OCI-LY3 (cell line): Measurements from ENCODE around the gene RGS9BP.
A peak's percentile ranks its signal among the peaks of the same experiment; 100 is the strongest.

ENCODE experiments used
- H2AFZ ChIP-seq: fragments of 200-600, 300-600 bp; shearing (Covaris generic); 2 replicates; pipeline ENCODE4 v1.6.0; 2014; ENCODE audit warnings: antibody characterized with exemption, low read depth, low read length
- H3K27ac ChIP-seq: fragments of 200-600, 300-600 bp; sonication (generic); 2 replicates; pipeline ENCODE4 v1.5.1; 2014; ENCODE audit warnings: mild to moderate bottlenecking, low read length, moderate library complexity, mixed read lengths
- H3K27me3 ChIP-seq: fragments of 200-600, 300-600 bp; sonication (generic); 2 replicates; pipeline ENCODE4 v1.6.1; 2014; ENCODE audit warnings: low read depth, low read length, mixed read lengths
- H3K36me3 ChIP-seq: fragments of 200-600, 300-600 bp; sonication (generic); replicated peaks from 2 replicates; pipeline ENCODE3; 2014; ENCODE audit warnings: low read depth, low read length, mixed read lengths
- H3K4me1 ChIP-seq: fragments of 300-600, 200-600 bp; sonication (generic); 2 replicates; pipeline ENCODE4 v1.6.1; 2014; ENCODE audit warnings: low read length, mixed read lengths
- H3K4me2 ChIP-seq: fragments of 200-600, 300-600 bp; sonication (generic); 2 replicates; pipeline ENCODE4 v1.6.1; 2014; ENCODE audit warnings: low read length, mixed read lengths
- H3K4me3 ChIP-seq: fragments of 300-600, 200-600 bp; sonication (generic); 2 replicates; pipeline ENCODE4 v1.5.1; 2014; ENCODE audit warnings: antibody characterized with exemption, mild to moderate bottlenecking, low read length, moderate library complexity
- H3K79me2 ChIP-seq: fragments of 300-600, 200-600 bp; shearing (Covaris generic); 2 replicates; pipeline ENCODE4 v1.6.1; 2014; ENCODE audit warnings: mild to moderate bottlenecking, low read length, mixed read lengths
- H3K9ac ChIP-seq: fragments of 300-600, 200-600 bp; shearing (Covaris generic); 2 replicates; pipeline ENCODE4 v1.6.0; 2014; ENCODE audit warnings: mild to moderate bottlenecking, low read length, moderate library complexity
- H3K9me3 ChIP-seq: fragments of 200-600, 300-600 bp; shearing (Covaris generic); 2 replicates; pipeline ENCODE4 v1.6.1; 2014; ENCODE audit warnings: low read length, mixed read lengths; ENCODE audit not compliant: insufficient read depth
- H4K20me1 ChIP-seq: fragments of 200-600, 300-600 bp; sonication (generic); 2 replicates; pipeline ENCODE4 v1.6.1; 2016; ENCODE audit warnings: low read length, mixed read lengths; ENCODE audit not compliant: insufficient read depth
- EZH2phosphoT487 ChIP-seq: fragments of 200-600 bp; shearing (Covaris generic); IDR thresholded peaks from 2 replicates; pipeline ENCODE4 v1.6.1; 2018; ENCODE audit warnings: antibody characterized with exemption, mixed run types, low read depth
- TF ChIP-seq, protein P1 (sequence below): fragments of 200-600, 300-600 bp; sonication (generic); IDR thresholded peaks from 2 replicates; pipeline ENCODE4 v1.5.1; 2014; ENCODE audit warnings: antibody characterized with exemption, low read length, low read depth

The RGS9BP gene

DNA sequence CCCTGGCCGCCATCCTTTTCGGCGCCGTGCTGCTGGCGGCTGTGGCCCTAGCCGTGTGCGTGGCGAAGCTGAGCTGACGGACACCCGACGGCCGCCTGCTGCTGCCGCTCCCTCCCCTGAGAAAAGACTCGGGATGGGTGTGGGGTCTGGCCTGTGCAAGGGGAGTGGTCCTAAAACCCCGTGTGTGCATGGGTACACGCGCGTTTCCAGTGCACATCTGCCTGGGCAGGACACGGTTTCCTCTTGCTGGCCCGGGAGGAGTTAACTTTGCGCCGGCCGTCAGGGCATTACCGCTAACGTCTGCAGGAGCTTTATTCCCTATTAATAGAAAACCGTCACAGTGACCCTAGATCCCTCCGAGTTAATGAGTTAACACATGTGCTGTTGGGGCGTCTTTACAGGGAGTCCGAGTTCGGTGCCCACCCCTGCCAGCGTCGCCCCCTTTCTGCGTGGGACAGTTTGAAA is 1.3 kb downstream of the RGS9BP start:
- Histone ChIP-seq H2AFZ (no peak overlapping the region), H4K20me1 (peaks cover 24% of the 10 kb centered on the region), H3K4me1 (peaks cover 11% of the 10 kb centered on the region), H3K4me2 (no peak overlapping the region), H3K4me3 (no peak overlapping the region), H3K27me3 (no peaks in the 10 kb centered on the region), H3K27ac (no peak overlapping the region), H3K79me2 (peaks cover 31% of the 10 kb centered on the region), H3K36me3 (no peaks in the 10 kb centered on the region), H3K9ac (no peak overlapping the region), H3K9me3 (no peaks in the 10 kb centered on the region)
- TF ChIP-seq, protein P1, sequence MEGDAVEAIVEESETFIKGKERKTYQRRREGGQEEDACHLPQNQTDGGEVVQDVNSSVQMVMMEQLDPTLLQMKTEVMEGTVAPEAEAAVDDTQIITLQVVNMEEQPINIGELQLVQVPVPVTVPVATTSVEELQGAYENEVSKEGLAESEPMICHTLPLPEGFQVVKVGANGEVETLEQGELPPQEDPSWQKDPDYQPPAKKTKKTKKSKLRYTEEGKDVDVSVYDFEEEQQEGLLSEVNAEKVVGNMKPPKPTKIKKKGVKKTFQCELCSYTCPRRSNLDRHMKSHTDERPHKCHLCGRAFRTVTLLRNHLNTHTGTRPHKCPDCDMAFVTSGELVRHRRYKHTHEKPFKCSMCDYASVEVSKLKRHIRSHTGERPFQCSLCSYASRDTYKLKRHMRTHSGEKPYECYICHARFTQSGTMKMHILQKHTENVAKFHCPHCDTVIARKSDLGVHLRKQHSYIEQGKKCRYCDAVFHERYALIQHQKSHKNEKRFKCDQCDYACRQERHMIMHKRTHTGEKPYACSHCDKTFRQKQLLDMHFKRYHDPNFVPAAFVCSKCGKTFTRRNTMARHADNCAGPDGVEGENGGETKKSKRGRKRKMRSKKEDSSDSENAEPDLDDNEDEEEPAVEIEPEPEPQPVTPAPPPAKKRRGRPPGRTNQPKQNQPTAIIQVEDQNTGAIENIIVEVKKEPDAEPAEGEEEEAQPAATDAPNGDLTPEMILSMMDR: no peak
- no peak for TF ChIP-seq EZH2phosphoT487

DNA sequence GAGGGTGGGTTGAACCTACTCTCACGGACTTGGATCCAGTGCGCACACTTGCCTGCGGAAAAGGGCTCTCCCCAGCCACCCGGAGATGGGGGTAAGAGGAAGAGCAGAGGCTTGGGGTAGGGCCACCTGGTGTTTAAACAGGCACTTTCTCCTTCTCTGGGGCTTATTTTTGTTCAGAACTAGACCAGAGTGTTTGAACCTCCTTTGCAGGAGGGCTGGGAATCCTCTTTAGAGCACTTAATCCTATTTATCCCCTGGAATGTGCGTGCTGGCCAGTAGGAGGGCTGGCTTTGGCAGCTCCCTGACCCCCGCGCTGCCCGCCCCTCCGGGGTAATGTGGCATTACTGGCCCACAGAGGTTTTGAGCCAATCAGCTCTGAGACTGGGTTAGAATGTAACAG is 2.0 kb downstream of the RGS9BP start:
- Histone ChIP-seq H3K27ac (no peak overlapping the region), H3K36me3 (no peaks in the 10 kb centered on the region), H2AFZ (no peak overlapping the region), H4K20me1 (peaks cover 17% of the 10 kb centered on the region), H3K4me3 (no peak overlapping the region), H3K9ac (no peak overlapping the region), H3K9me3 (no peaks in the 10 kb centered on the region), H3K79me2 (peaks cover 23% of the 10 kb centered on the region), H3K4me1 (peaks cover 11% of the 10 kb centered on the region), H3K27me3 (no peaks in the 10 kb centered on the region), H3K4me2 (no peak overlapping the region)
- TF ChIP-seq EZH2phosphoT487: no peak
- TF ChIP-seq, protein P1: peak; percentile 12; the same call in 1 of the 2 replicates

DNA sequence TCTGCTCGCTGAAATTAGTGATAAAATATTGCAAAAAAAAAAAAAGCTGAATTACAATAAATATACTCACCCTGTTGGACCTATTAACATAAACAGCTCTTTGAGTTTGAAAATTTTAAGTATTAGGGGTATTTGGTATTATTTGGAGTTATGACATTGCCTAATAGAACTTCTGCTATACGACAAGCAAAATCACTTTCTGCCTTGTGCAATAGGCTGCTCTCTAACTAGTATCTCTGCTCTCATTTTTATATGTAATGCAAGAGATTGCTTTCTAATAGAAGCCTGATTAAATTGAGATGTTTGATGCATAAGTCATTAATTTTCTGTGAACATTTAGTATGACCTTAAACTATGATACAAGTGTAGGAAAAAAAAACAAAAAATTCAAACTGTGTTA is 5.3 kb downstream of the RGS9BP start:
- H3K9ac ChIP-seq: no peak overlapping the region
- 0 out of 2 replicates have a peak, but pooled peaks cover 3% of the 10 kb centered on the region for H3K4me1 ChIP-seq
- no peaks in the 10 kb centered on the region for H3K36me3 ChIP-seq
- no peak overlapping the region for H3K27ac ChIP-seq
- H3K9me3 ChIP-seq: no peaks in the 10 kb centered on the region
- no peak overlapping the region for H3K4me3 ChIP-seq
- no peak overlapping the region for H2AFZ ChIP-seq
- H4K20me1 ChIP-seq: no peaks in the 10 kb centered on the region
- TF ChIP-seq EZH2phosphoT487: no peak
- TF ChIP-seq, protein P1: no peak
- H3K4me2 ChIP-seq: no peak overlapping the region
- H3K79me2 ChIP-seq: no peaks in the 10 kb centered on the region
- H3K27me3 ChIP-seq: no peaks in the 10 kb centered on the region

DNA sequence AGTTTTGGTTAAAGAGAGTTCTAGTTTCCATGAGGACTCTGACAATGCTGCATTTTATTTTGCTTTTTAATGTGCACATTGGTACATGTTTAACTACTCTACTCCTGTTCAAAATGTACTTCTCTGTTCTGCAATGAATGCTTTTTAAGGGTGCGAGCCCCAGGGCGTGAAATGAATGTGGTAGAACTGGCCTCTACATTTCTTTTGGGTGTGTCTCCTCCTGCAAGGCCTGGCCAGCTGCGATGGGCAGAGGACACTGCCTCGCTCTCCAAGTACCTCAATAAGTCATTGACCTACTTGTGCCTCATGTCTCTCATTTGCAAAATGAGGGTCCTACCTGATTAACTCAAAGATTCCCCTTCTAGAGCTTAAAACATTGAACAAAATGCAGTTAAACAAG is 6.7 kb downstream of the RGS9BP start:
- no peaks in the 10 kb centered on the region for H4K20me1 ChIP-seq
- H3K9ac ChIP-seq: no peak overlapping the region
- no peaks in the 10 kb centered on the region for H3K36me3 ChIP-seq
- H3K27ac ChIP-seq: no peak overlapping the region
- no peaks in the 10 kb centered on the region for H3K9me3 ChIP-seq
- H3K4me1 ChIP-seq: 0 out of 2 replicates have a peak, but pooled peaks cover 3% of the 10 kb centered on the region
- no peak overlapping the region for H2AFZ ChIP-seq
- TF ChIP-seq, protein P1: no peak
- no peak for TF ChIP-seq EZH2phosphoT487
- H3K27me3 ChIP-seq: no peaks in the 10 kb centered on the region
- H3K79me2 ChIP-seq: no peaks in the 10 kb centered on the region
- H3K4me2 ChIP-seq: no peak overlapping the region
- no peak overlapping the region for H3K4me3 ChIP-seq
